Activated CD4-positive, alpha-beta T cell treated with anti-CD3 and anti-CD28 coated beads for 24 hours (primary cell): Measurements from ENCODE around the gene METTL4.

Experiments
- DNase-seq, 2 donors: peaks; one replicate each; pipeline ENCODE4 v3.0.0-alpha.2; 2020; ENCODE audit warnings: low read depth in 2 of 2

Gene METTL4

DNA sequence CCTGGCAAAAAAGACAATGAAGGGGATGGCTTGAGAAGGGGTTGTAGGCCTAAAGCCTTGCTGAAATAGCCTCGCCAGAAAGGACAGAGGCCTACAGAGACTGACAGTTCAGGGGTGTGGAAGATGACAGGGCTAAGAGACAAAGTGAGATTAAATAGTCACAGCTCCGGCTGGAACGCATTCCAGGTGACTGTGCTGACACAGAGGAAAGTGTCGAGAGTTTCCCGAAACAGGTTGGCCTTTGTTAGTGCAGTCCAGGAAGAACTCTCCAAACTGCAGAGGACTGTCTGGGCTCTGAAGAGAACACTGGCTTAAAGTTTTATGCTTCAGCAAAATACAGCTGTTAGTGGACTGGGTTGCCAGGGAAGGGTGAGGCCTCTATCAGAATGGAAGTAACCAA lies 52.8 kb downstream of the METTL4 start:
- no peak for DNase-seq

DNA sequence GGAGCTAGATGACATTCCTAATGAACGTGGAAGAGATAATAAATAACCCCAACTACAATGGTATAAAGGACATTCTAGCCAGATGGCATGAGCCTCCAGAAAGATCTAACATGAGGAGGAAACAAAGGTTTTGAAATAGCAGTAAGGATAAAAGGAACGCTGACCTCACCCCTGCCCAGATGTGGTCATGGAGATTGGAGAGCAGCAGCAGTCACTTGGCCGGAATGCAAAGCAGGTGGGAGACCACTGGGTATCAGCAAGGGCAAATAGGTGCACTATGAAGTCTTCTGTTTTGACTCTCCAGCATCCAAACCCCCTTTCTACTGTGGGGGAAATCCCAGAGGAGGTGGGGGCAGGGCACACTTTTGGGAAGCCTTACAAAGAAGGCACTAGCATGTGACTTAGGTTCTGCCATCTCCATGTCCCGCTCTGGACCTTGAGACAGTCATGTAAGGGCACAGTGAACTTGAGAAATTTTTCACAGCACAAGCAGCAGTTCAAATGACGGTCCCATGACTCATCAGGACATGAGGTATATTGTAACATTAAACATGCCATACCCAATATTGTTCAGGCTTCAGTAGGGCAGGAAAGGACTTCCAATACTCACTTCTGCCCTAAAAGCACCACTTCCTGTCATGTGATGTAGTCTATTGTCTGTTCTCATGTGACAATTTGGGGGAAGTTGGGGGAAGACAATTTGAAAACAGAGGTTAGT lies 55.2 kb downstream of the METTL4 start:
- no peak for DNase-seq

DNA sequence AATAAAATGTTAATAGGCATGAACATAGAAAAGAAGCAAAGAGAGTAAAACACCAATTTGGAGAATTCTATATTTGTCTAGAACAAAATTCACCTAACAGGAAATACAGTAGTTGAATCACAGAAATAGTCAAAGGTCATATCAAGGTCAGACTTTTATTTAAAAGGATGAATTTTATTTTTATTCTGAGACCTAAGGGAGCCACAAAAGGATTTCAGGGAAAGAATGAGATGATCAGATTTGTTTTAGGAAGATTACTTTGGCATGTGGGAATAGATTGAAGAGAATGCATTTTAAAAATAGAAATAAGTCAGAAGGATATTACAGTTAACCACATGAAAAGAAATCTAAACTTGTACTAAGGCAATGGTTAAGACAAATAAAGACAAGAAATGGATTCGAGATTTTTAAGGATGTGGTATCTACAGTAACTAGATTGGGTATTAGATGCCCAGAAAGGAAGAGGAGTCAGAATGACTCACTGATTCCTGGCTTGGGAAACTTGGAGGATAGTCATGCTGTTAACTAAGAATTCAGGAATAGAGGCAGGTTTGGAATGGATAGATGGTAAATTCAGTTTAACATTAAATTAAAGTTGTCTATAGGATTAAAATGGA lies 56.0 kb downstream of the METTL4 start:
- no peak for DNase-seq

DNA sequence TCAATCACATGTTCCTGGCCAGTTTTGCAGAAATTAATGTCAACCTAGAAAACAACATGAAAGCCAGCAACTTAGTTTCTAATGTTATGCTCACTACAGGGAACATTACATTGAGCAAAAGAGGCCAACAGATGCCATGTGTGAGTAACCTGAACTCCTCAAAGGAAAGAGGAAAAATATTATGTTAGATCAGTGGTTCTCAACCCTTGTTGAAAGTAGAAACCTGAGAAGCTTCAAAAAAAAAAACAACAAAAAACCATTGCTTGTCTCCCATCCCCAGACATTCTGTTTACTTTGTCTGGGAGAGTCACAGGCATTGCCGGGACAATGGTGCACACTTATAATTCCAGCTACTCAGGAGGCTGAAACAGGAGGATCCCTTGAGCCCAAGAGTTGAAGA lies 57.7 kb downstream of the METTL4 start:
- DNase-seq, result no peak

DNA sequence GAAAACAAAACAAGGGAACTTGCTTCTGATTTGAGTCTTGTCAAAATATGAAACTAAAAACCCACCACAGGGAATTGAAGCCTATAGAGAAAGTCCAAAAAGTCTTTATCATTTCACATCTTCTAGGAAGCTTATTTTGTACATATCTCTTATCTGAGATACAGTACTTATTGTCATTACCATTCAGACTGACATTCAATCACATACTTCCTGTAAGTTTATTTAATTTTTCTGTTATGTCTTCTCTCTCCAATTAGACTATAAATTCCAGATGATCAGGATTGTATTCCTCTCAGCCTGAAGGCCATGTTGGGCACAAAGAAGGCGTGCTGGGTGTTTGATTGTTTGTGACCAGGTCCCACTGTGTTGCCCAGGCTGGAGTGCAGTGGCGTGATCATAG lies 59.2 kb downstream of the METTL4 start:
- DNase-seq, result no peak

DNA sequence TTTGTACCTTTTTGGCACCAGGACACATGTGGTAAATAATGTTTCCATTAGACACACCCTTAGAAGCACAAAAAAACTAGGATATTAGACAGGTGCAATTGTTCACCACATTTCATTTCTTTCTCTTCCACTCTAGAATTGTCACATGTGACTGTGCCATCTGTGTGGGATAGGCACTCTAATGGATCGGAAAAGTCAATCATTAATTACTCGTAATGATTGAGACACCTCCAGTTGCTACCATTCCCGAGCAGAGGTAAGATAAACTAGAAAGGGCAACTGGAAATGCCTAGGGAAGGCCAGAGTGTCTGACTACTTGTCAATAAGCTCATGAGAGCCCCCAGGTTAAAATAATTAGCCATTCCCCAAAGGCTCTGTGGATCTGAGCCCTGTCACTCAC lies 59.9 kb downstream of the METTL4 start:
- no peak for DNase-seq

DNA sequence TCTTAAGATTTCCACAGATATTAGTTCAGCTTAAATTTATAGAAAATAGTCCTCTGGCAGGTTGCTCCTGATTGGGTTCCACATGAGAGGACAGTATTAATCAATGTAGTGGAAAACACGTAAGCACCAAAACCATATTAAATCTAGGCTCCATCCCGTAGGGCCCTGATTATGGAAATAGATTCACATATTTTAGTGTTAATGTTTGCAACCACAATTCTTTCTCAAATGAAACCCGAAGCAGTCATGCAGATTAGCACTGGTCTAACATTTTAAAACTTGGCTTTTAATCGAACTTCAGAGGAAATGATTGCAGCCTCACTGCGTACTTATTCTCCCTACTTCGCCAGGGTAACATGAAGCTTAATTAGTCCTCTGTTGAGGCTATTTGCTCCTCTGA lies 60.9 kb downstream of the METTL4 start:
- DNase-seq, result no peak

DNA sequence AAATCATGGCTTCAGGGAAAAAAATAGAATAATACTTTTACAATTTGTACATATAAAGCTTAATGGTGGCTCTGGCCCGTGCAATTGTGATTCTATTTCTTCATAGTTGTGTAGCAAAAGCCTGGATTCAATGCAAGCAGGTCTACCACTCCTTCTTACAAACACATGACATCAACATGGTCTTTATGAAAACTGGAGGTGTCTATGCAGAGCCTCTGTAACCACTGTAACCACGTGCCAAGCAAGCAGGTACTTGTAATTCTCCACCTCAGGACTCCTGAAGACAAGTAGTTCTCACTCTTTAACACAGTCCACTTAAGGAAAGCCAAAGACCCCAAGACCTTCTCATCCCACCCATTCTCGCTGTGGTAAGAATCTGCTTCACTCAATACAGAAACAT lies 62.6 kb downstream of the METTL4 start:
- no peak for DNase-seq

DNA sequence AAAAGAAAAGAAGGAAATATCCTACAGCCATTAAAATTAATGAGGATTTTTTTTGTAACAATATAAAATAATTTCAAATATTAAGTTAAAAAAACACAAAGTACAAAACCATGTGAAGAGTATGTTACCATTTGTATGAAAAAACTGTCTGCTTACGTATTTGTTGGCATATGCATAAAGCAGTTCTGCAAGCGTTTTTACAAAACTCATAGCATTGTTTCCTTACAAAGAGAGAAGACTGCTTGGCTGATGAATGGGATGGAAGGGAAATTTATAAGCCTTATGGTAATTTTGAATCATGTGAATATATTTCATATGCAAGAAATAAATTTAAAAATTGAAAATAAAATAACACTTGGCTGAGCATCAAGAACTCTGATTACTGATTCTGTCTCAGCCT lies 63.1 kb downstream of the METTL4 start:
- DNase-seq, result no peak

DNA sequence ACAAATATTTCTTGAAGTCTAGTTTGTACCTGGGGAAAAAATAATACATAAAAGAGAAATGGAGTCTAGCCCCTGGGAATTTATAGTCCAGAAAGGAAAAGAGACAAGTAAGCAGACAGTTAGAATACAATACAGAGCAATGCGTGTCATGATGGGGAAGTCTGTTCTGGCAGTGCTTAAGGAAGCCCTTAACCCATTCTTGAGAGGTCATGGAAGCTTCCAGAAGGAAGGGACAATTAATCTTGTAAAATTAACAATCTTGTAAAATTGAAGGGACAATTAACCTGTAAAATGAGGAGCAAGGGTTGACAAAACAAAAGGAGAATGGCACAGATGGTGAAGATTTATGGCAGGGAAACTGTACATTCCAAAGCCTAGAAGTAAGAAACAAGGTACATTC lies 66.7 kb downstream of the METTL4 start:
- DNase-seq, result no peak

DNA sequence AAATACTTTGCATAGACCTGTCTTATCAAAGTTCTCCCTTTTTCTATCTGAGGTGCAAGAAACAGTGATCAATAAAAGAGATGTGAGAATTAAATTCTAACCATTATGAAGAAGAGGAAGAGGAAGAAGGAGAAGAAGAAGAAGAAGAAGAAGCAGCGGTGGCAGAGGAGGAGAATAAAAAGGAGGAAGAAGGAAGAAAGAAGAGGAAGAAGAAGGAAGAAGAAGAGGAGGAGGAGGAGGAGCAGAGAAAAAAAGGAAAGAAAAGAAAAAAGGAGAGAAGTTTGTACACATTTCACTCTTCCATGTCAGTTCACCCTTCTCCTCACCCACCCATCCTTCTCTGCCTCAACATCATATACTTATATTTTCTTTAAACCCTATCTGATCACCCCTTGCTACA lies 68.4 kb downstream of the METTL4 start:
- no peak for DNase-seq

DNA sequence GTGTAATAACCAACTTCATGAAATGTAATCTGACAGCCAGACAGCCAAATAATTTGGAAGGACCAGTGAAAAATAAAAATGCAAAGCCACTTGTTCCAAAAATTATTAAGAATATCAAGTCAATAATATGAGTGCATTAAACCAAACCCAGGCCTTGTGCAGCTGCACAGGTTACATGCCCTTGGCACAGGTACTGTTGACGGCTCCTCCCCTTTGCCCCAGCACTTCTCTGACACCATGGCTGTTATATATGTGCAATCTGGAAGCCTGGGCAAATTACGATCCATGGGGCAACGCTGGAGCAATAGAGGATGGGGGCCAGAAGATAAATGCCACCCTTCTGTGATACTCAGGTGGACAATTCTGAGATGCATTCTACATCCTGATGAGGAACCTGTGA lies 68.9 kb downstream of the METTL4 start:
- DNase-seq, result no peak

DNA sequence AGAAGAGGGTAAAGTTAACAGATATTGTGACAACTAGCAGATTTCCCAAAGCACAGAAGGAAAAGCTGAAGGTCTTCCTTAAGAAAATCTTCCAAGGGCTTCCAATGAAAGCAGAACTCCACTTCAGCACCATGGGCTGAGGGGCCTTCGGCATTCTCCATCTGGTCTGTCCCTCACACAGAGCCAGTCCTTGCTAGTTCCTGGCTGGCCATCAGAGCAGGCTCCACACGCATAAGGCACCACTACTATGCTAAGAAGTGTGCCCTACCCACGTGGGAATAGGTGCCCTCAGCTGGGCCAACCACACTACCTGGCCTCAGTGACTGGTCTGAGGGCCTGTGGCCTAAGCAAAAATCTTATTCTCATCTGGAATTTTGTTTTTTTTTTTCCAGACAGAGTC lies 73.5 kb downstream of the METTL4 start:
- no peak for DNase-seq

DNA sequence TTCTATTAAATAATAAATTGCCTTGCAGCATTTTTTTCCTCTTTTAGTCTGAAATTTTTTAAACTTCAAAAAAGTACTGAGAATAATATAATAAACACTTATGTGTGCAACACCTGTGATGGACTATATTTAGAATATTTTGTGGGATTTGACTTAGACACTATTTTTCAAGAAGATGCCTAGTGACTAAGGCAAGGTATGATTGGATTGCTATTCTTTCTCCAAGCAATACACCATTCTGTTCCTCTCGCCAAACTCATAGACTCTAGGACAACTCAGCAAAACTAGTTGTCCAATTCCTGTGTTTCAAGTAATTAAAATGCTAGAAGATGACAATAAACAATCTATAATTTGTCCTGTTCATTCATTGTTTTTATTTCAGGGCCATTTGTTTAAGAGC lies 75.9 kb downstream of the METTL4 start:
- DNase-seq, result no peak

DNA sequence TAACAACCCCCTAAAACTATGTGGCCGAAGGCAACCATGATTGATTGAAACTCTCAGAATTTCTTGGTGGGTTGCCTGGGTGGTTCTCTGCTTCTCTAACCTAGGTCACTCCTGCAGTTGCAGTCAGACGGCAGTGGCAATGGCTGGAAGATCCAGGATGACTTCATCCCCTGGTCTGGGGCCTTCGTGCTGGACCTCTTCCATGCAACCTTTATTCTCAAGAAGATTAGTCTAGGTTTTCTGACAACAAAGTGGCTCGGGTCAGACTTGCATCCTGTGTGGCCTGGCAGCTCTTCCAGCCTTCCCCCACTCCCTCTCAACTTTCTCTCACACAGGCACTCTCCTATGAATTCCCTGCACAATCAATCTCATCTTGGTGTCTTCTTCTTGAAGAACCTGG lies 76.4 kb downstream of the METTL4 start:
- no peak for DNase-seq
